HT1080 (cell line): ENCODE measurements around the gene LRRC51. TPM values are rescaled to one million over a fixed set of nuclear protein-coding genes. Genes with fewer than 3 reads are reported as not detected.
"Not testable (repeated sequence)": the region's sequence is repeated elsewhere in the genome, so short reads cannot be mapped to it uniquely, and the experiment has no call there.

Experiments used
- DNase-seq: peaks from one replicate; pipeline ENCODE4 v3.0.0-alpha.2; 2015; ENCODE audit warnings: low read depth
- total RNA-seq: library from RNA; depleted of rRNA; stranded (reverse); fragments of >200 nt; shearing (Covaris generic); gene quantifications from 2 replicates; pipeline ENCODE4 v1.2.3, GENCODE V29; 2014

Gene LRRC51
- total RNA-seq, 1 experiment from 2014 or later = 10.8 TPM

GRCh38 chr11:72103754-72104167 lies 23.1 kb downstream of the LRRC51 start:
- no peak for DNase-seq

- DNase-seq = no peak
Measured at GRCh38 chr11:72105888-72106287, 25.2 kb downstream of the LRRC51 start, which contains the start of gene TOMT. Gene TOMT, plus strand, starts transcription at chr11:72105924. Its CDS starts 28 bp downstream, at chr11:72105952.

GRCh38 chr11:72111300-72112142 lies 30.9 kb downstream of the LRRC51 start:
- DNase-seq = no peak

DNA sequence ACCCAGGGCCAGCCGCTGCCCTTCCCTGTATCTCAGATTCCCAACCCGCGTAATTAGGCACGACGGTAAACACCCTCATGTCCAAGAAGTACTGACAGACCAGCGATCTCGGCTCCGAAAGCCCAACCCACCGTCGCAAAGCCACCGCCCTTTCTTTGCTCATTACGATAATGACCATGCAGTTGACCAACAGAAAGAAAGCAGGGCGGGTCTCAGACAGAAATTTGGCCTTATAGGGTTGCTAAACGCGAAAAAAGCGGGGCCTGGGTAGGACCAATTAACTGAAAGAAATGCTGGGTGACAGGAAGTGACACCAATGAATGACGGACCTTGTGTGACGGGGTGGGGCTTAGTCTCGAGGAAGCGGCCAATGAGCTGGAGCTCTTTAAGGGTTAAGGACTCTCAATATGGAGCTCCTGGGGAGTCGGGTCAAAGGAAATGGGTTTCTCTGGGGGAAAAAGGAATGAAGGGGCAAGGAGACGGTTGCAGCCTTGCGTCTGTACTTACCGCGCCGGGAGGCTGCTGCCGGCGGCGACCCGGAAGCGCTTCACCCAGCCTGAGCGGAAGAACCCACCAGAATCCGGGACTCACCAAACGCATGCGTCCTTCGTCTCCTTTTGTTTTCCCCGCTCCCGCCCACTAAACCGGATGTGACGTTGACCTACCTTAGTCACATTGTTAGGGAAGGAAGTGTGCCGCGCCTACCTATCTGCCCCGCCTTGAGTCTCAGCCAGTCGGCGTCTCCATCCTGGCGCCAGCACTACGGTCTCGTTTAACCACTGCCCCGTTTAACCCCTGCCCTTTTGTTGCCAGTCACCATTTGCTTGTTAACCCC lies 31.7 kb downstream of the LRRC51 start, which contains the start of gene ANAPC15:
TSS of gene ANAPC15 (minus strand) at position 553 of the 835 bp plus-strand sequence. CDS start 1,419 bp downstream, outside the sequence.
- peak; percentile 99 for DNase-seq

- peak; percentile 19 for DNase-seq
Measured at GRCh38 chr11:72112978-72113808, 32.5 kb downstream of the LRRC51 start.

DNA sequence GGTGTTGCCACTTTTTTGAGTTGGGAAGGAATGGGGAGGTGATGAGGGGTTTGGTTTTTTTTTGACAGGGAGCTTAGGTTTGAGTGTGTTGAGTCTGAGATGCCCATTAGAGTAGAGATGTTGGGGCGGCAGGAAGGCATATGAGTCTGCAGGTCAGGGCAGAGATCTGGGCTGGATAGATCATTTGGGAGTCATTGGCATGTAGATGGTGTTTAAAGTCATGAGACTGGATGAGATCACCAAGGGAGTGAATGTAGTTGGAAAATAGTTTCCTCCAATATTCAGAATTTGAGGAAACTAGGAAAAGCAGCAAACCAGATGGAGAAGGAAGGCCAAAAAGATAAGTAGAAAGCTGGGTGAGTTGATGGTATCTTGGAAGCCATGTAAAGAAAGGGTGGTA lies 33.9 kb downstream of the LRRC51 start:
- DNase-seq = no peak

DNA sequence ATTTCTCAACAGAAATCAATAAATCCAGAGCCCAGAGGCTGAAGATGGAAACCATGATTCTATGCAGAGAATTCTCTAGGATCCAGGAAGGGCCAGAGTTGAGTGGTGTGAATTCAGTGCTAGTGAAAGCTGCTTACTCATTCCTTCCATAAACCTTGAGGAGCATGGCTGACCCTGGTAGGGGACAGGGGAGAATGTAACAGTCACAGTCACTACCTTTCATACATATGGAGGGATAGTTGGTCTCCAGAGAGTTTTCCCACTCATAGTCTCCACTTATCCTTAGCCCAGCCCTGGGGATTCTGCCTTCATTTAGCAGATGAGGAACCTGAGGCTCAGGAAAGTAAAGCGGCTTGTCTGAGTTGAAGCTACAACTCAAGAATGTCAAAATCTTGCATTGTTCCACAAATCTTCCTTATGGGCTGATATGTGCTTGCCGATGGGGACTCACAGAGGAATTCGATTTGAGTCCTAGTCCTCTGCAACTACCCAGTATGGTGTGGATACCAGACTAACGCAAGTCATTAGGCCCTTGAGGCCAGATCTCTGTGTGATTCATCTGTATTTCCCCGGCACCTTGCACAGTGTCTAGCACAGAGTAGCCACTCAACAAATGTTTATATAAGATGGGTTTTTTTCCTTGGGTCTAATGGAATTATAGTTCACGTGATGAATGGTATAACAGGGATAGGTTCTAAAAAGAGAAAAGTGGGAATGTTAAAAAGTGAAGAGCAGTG lies 35.5 kb downstream of the LRRC51 start:
- no peak for DNase-seq

GRCh38 chr11:72119198-72119597 lies 38.5 kb downstream of the LRRC51 start:
- DNase-seq = no peak

GRCh38 chr11:72120930-72121329 lies 40.3 kb downstream of the LRRC51 start:
- DNase-seq = no peak

DNA sequence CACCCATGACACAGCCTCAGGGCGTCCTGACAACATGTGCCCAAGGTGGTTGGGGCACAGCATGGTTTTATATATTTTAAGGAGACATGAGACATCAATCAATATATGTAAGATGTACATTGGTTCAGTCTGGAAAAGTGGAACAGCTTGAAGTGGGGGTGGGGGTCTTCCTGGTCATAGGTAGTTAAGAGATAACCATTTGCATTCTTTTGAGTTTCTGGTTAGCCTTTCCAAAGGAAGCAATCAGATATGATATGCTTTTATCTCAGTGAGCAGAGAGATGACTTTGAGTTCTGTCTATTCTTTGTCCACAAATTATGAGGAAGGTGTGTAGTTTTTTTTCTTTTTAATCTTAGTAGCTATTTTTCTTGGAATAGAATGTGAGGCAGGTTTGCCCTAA lies 42.0 kb downstream of the LRRC51 start:
- DNase-seq = no peak

DNA sequence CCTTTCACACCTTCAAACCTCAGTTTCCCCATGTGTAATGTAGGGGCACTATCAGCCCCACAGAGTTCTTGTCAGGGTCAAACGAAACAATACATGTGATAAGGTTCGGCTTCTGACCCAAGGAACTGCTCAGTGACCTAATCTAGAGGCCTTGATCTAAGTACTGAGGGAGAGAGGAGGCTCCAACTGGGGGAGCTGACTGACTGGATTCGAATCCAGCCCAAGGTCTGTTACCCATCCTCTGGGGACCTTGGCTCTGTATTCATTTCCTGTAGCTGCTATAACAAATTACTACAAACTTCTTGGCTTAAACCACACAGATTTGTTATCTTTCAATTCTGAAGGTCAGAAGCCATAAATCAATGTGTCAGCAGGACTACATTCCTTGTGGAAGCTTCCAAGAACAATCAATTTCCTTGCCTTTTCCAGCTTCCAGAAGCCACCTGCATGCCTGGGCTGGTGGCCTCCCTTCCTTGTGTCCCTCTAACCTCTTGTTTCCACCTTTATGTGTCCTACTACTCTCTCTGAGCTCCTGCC lies 42.5 kb downstream of the LRRC51 start:
- DNase-seq = no peak

- DNase-seq = no peak
Measured at GRCh38 chr11:72124046-72124445, 43.4 kb downstream of the LRRC51 start.

DNA sequence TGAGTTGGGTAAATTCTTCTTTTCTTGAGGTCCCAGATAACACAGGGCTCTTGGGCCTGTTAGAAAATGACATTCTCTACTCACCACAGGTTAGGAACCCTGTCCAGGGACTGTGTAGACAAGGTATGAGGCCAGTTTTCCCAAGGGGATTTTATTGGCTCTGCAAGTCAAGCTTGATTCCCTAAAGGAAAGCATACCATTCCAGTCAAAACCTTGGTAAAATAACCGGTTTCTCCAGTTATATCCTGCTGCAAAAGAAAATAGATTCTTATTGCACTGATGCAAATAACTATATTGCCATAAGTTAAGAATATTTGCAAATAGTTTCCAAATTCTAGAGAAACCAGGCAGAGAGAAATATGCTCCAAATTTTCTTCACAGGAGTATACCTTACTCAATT lies 45.3 kb downstream of the LRRC51 start:
- DNase-seq = no peak

- no peak for DNase-seq
Measured at GRCh38 chr11:72127923-72128322, 47.3 kb downstream of the LRRC51 start.

DNA sequence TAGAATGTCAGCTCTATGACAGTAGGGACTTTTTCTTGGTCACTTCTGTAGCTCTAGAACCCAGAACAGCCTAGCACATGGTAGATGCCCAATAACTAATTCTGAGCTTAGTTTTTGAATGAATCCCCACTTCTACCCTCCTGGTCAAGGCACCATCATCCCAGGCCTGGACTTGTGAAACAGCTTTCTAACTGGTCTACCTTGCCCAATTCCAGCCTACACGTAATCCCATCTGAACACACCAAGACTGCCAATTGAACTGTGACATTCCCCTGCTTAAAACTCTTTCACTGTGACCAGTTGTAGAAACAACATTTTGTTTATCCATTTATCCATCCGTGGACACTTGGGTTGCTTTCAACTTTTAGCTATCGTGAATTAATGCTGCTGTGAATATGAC lies 48.7 kb downstream of the LRRC51 start:
- DNase-seq = no peak

DNA sequence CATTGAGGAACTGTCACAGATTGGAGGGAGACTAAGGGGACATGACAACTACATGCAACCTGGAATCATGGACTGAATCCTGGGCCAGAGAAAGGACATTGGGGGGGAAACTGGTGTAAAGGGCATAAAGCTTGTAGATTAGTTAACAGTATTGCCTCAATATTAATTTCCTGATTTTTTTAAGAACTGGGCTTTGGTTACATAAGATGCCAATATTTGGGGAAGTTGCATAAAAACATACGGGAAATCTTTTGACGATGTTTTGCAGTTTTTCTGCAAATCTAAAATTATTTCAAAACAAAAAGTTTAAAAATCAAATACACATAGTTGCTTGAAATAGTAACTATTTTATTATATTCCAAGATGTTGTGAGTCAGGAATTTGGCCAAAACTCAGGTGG lies 52.0 kb downstream of the LRRC51 start:
- DNase-seq = no peak

DNA sequence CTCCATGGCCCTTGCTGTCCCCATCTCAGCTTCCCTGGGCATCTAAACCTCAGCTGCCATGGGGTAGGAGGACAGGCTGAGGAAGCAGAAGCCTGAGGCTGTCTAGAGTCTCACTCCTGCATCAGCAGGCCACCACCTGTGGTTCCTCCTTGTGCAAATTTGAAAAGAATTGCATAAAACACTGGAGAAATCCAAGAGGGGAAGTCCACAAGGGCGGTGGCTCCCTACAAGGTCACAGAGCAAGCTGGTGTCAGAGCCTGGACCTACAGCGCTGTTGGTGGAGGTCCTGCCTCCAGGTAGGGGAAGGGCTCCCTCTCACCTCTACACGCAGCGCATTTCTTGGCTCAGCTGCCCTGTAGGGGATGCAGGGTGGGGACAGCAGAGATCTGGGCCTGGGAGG lies 54.8 kb downstream of the LRRC51 start, which contains the start of gene FOLR3:
TSS of gene FOLR3 (plus strand) at position 253 of the 400 bp plus-strand sequence. CDS start 228 bp downstream, outside the sequence.
- not testable (repeated sequence) for DNase-seq

DNA sequence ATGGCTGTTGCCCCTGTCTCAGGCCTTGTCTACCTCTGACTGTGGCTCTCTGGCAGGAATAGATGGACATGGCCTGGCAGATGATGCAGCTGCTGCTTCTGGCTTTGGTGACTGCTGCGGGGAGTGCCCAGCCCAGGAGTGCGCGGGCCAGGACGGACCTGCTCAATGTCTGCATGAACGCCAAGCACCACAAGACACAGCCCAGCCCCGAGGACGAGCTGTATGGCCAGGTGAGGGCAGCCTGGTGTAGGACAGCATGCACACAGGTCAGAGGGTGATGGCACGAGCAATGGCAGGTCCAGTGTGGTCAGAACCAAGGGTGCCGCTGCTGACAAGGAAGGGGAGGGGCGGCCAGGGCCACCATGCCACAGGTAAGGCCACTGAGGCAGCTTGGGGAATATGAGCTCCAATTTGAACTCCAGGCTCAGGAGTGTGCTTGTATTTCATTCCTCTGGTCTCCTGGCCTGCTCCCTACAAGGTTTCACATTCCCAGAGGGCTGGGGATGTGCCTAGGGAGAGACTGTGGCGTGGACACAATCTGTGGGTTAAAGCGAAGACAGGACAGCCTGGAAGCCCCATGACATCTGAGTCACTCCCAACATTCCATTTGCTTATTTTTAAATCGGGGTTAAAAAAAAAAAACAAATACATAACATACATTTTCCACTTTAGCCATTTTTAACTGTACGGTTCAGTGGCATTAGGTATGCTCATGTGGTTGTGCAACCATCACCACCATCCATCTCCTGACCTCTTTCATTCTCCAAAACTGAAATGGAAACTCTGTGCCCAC lies 55.4 kb downstream of the LRRC51 start:
- no peak for DNase-seq

GRCh38 chr11:72136684-72137262 lies 56.1 kb downstream of the LRRC51 start:
- no peak for DNase-seq
